ENCODE data around the gene PMM1.
A peak's percentile ranks its signal among the peaks of the same experiment; 100 is the strongest.
"Not testable (repeated sequence)": the region's sequence is repeated elsewhere in the genome, so short reads cannot be mapped to it uniquely, and the experiment has no call there.

PMM1 gene

GRCh38 chr22:41589391-41590241, at the start of gene PMM1:
Gene PMM1, minus strand, starts transcription at chr22:41589840. Its CDS starts 35 bp downstream, at chr22:41589805.
- peak; percentile 100 for DNase-seq (ENCODE audit: low read depth in 2 of 2, low spot score in 1 of 2)

GRCh38 chr22:41638748-41639147, 49.1 kb upstream of the PMM1 start:
- no peak for DNase-seq (ENCODE audit: low read depth in 2 of 2, low spot score in 1 of 2)

GRCh38 chr22:41638124-41638523, 48.5 kb upstream of the PMM1 start:
- no peak for DNase-seq (ENCODE audit: low read depth in 2 of 2, low spot score in 1 of 2)

- DNase-seq (ENCODE audit: low read depth in 2 of 2, low spot score in 1 of 2): not testable (repeated sequence)
Observed at GRCh38 chr22:41637623-41638022, 48.0 kb upstream of the PMM1 start.

- DNase-seq (ENCODE audit: low read depth in 2 of 2, low spot score in 1 of 2): no peak
Observed at GRCh38 chr22:41636467-41636866, 46.8 kb upstream of the PMM1 start.

- DNase-seq (ENCODE audit: low read depth in 2 of 2, low spot score in 1 of 2): not testable (repeated sequence)
Observed at GRCh38 chr22:41634610-41635009, 45.0 kb upstream of the PMM1 start.

- not testable (repeated sequence) for DNase-seq (ENCODE audit: low read depth in 2 of 2, low spot score in 1 of 2)
Observed at GRCh38 chr22:41631615-41632014, 42.0 kb upstream of the PMM1 start.

GRCh38 chr22:41631115-41631514, 41.5 kb upstream of the PMM1 start:
- not testable (repeated sequence) for DNase-seq (ENCODE audit: low read depth in 2 of 2, low spot score in 1 of 2)

- no peak for DNase-seq (ENCODE audit: low read depth in 2 of 2, low spot score in 1 of 2)
Observed at GRCh38 chr22:41625577-41625976, 35.9 kb upstream of the PMM1 start.

GRCh38 chr22:41621911-41622179, 32.2 kb upstream of the PMM1 start:
- DNase-seq (ENCODE audit: low read depth in 2 of 2, low spot score in 1 of 2): no peak

- DNase-seq (ENCODE audit: low read depth in 2 of 2, low spot score in 1 of 2): peak; percentile 100
Observed at GRCh38 chr22:41621099-41621910, 31.7 kb upstream of the PMM1 start, which contains the start of gene XRCC6. Gene XRCC6, plus strand, starts transcription at chr22:41621295. Its CDS starts 710 bp downstream, at chr22:41622005.

- peak in 1 of 2 donors; percentile 4 for DNase-seq (ENCODE audit: low read depth in 2 of 2, low spot score in 1 of 2)
Observed at GRCh38 chr22:41620589-41621098, 31.0 kb upstream of the PMM1 start, which contains the start of gene DESI1. Gene DESI1, minus strand, starts transcription at chr22:41621043. Its CDS starts 204 bp downstream, at chr22:41620839.

- peak; percentile 19 to 27 for DNase-seq (ENCODE audit: low read depth in 2 of 2, low spot score in 1 of 2)
Observed at GRCh38 chr22:41619979-41620588, 30.4 kb upstream of the PMM1 start.

GRCh38 chr22:41613456-41613855, 23.8 kb upstream of the PMM1 start:
- no peak for DNase-seq (ENCODE audit: low read depth in 2 of 2, low spot score in 1 of 2)

GRCh38 chr22:41612603-41613306, 23.1 kb upstream of the PMM1 start:
- DNase-seq (ENCODE audit: low read depth in 2 of 2, low spot score in 1 of 2): no peak

GRCh38 chr22:41608386-41608785, 18.7 kb upstream of the PMM1 start:
- DNase-seq (ENCODE audit: low read depth in 2 of 2, low spot score in 1 of 2): no peak

GRCh38 chr22:41603873-41604332, 14.3 kb upstream of the PMM1 start:
- peak in 1 of 2 donors; percentile 26 for DNase-seq (ENCODE audit: low read depth in 2 of 2, low spot score in 1 of 2)

- no peak for DNase-seq (ENCODE audit: low read depth in 2 of 2, low spot score in 1 of 2)
Observed at GRCh38 chr22:41600976-41601375, 11.3 kb upstream of the PMM1 start.

- no peak for DNase-seq (ENCODE audit: low read depth in 2 of 2, low spot score in 1 of 2)
Observed at GRCh38 chr22:41598891-41599635, 9.4 kb upstream of the PMM1 start.

- DNase-seq (ENCODE audit: low read depth in 2 of 2, low spot score in 1 of 2): no peak
Observed at GRCh38 chr22:41598081-41598480, 8.4 kb upstream of the PMM1 start.
